Muscle of back (tissue), 10 donors: ENCODE data around the gene VN1R4. TPM values are rescaled to one million over a fixed set of nuclear protein-coding genes. Genes with fewer than 3 reads are reported as not detected.

ENCODE experiments used
- polyA plus RNA-seq, 10 donors: library from polyadenylated mRNA; unstranded; fragments of 120-200 nt; gene quantifications; one replicate each; pipeline ENCODE4 v1.2.1, GENCODE V29; 2013; ENCODE audit not compliant: insufficient read length in 10 of 10

Gene VN1R4
- polyA plus RNA-seq, 10 donors = not detected

Other genes starting within 250 kb of the VN1R4 start
- gene ERVV-2, start 223.0 kb downstream of the VN1R4 start, polyA plus RNA-seq = under 1 TPM in 1 of 10 donors, not detected in 9; 0.05 TPM
- 10 to 100 TPM; 12.1 to 31.1 (median 18.5) TPM for gene ZNF160, start 164.3 kb downstream of the VN1R4 start, polyA plus RNA-seq
- 10 to 100 TPM in 7 of 10 donors, 1 to 10 TPM in 3; 8.6 to 15.0 (median 11.5) TPM for gene ZNF415, start 134.8 kb downstream of the VN1R4 start, polyA plus RNA-seq
- 10 to 100 TPM in 1 of 10 donors, 1 to 10 TPM in 9; 4.3 to 10.5 (median 7.6) TPM for gene ZNF347, start 108.7 kb downstream of the VN1R4 start, polyA plus RNA-seq
- gene ZNF665, start 74.4 kb downstream of the VN1R4 start, polyA plus RNA-seq = 1 to 10 TPM; 2.4 to 5.2 (median 4.2) TPM
- 10 to 100 TPM; 19.7 to 36.8 (median 27.3) TPM for gene ZNF677, start 12.8 kb downstream of the VN1R4 start, polyA plus RNA-seq
- gene VN1R2, start 9.4 kb downstream of the VN1R4 start, polyA plus RNA-seq = not detected
- 1 to 10 TPM; 4.3 to 8.0 (median 5.6) TPM for gene ZNF845, start 66.0 kb upstream of the VN1R4 start, polyA plus RNA-seq
- gene ZNF525, start 98.0 kb upstream of the VN1R4 start, polyA plus RNA-seq = 1 to 10 TPM; 3.1 to 8.9 (median 5.3) TPM
- 10 to 100 TPM in 3 of 10 donors, 1 to 10 TPM in 7; 5.3 to 10.8 (median 9.0) TPM for gene ZNF765, start 127.4 kb upstream of the VN1R4 start, polyA plus RNA-seq
- 10 to 100 TPM in 1 of 10 donors, 1 to 10 TPM in 9; 5.2 to 10.8 (median 9.0) TPM for gene ZNF761, start 164.3 kb upstream of the VN1R4 start, polyA plus RNA-seq
- gene ZNF813, start 200.0 kb upstream of the VN1R4 start, polyA plus RNA-seq = 1 to 10 TPM; 2.0 to 4.2 (median 2.8) TPM